D721Med (cell line): ENCODE data around the gene NEK10.
"Not testable (repeated sequence)": the region's sequence is repeated elsewhere in the genome, so short reads cannot be mapped to it uniquely, and the experiment has no call there.

Experiments used
- DNase-seq: peaks from one replicate; pipeline ENCODE4 v3.0.0; 2011; ENCODE audit warnings: low spot score; ENCODE audit not compliant: insufficient read length
- FAIRE-seq: peaks from 2 replicates; lab custom pipeline; 2011; peaks lifted over from hg19 to GRCh38; lab: Jason Lieb, UNC
- TF ChIP-seq, protein P1 (sequence below): IDR thresholded peaks from 2 replicates; pipeline ENCODE4 v1.5.1; 2012; ENCODE audit warnings: mild to moderate bottlenecking, control low read depth; ENCODE audit not compliant: insufficient read depth; ENCODE audit errors: missing control alignments

The NEK10 gene

GRCh38 chr3:27290760-27291159, 78.4 kb downstream of the NEK10 start:
- FAIRE-seq (no peak), DNase-seq (no peak)
- TF ChIP-seq, protein P1, sequence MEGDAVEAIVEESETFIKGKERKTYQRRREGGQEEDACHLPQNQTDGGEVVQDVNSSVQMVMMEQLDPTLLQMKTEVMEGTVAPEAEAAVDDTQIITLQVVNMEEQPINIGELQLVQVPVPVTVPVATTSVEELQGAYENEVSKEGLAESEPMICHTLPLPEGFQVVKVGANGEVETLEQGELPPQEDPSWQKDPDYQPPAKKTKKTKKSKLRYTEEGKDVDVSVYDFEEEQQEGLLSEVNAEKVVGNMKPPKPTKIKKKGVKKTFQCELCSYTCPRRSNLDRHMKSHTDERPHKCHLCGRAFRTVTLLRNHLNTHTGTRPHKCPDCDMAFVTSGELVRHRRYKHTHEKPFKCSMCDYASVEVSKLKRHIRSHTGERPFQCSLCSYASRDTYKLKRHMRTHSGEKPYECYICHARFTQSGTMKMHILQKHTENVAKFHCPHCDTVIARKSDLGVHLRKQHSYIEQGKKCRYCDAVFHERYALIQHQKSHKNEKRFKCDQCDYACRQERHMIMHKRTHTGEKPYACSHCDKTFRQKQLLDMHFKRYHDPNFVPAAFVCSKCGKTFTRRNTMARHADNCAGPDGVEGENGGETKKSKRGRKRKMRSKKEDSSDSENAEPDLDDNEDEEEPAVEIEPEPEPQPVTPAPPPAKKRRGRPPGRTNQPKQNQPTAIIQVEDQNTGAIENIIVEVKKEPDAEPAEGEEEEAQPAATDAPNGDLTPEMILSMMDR, result no peak

- no peak for FAIRE-seq
- DNase-seq, result no peak
- TF ChIP-seq, protein P1, result no peak
These were observed 79.3 kb downstream of the NEK10 start for GRCh38 chr3:27289769-27290413.

DNA sequence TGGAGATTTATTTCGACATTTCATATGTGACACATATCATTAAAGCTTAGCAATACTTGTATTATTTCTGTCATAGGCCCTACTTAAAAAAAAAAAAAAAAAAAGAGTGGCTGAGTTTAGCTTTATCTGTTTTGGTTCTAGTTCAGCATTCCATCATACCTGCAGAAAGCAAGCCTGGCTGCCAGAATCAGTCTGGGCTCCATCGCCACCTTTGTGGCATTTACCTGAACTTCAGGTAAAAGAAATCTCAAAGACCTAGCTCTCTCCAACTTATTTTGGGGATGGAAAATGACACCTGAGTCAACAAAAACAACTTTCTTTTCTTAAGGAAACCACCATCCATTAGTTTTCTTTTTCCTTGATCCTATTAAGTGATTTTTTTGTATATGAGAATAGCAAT, 82.1 kb downstream of the NEK10 start:
- TF ChIP-seq, protein P1, result no peak
- FAIRE-seq (no peak), DNase-seq (no peak)

- not testable (repeated sequence) for FAIRE-seq
These were observed 82.7 kb downstream of the NEK10 start for GRCh38 chr3:27286467-27286866.

DNA sequence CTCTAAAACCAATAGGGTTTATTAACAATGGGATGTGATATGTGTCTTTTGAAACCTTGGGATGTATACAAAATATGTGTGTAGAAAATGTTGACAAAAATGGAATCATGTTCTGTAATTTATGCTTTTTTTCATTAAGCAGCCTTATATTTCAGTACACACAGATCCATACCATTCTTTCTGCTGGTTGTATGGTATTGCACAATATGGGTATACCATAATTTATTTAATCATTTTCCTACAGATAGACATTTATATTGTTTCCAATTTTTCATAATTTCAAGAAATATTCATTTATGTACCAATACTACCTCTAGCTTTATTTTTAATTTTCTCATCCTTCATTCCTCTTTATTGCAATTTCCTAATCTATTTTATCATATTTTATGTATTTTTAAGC, 83.5 kb downstream of the NEK10 start:
- FAIRE-seq, result no peak
- TF ChIP-seq, protein P1, result no peak
- DNase-seq, result no peak

More at GRCh38 chr3:27286467-27286866, 82.7 kb downstream of the NEK10 start:
- DNase-seq, result not testable (repeated sequence)

- FAIRE-seq (no peak), DNase-seq (no peak)
- TF ChIP-seq, protein P1, result no peak
These were observed 87.5 kb downstream of the NEK10 start for GRCh38 chr3:27281671-27282150.

GRCh38 chr3:27279123-27279522, 90.1 kb downstream of the NEK10 start:
- DNase-seq, result no peak
- TF ChIP-seq, protein P1, result no peak

More at GRCh38 chr3:27279123-27279522, 90.1 kb downstream of the NEK10 start:
- no peak for FAIRE-seq
